T-helper 9 cell (primary cell): ENCODE results near the gene ZNF467.

ENCODE experiments used
- DNase-seq: peaks from one replicate; pipeline ENCODE4 v3.0.0-alpha.2; 2020

ZNF467 gene

GRCh38 chr7:149770728-149771636 lies 2.4 kb downstream of the ZNF467 start:
- DNase-seq = no peak

- DNase-seq = no peak
Measured at GRCh38 chr7:149769915-149770314, 3.5 kb downstream of the ZNF467 start.

GRCh38 chr7:149768931-149769330 lies 4.5 kb downstream of the ZNF467 start:
- DNase-seq = no peak

- DNase-seq = no peak
Measured at GRCh38 chr7:149767068-149767467, 6.3 kb downstream of the ZNF467 start.

- no peak for DNase-seq
Measured at GRCh38 chr7:149766135-149766675, 7.2 kb downstream of the ZNF467 start.

- DNase-seq = no peak
Measured at GRCh38 chr7:149765399-149766121, 7.8 kb downstream of the ZNF467 start.

- no peak for DNase-seq
Measured at GRCh38 chr7:149764481-149765398, 8.6 kb downstream of the ZNF467 start.

GRCh38 chr7:149763563-149764240 lies 9.7 kb downstream of the ZNF467 start:
- DNase-seq = no peak

GRCh38 chr7:149762610-149763009 lies 10.8 kb downstream of the ZNF467 start:
- DNase-seq = no peak

GRCh38 chr7:149762089-149762488 lies 11.3 kb downstream of the ZNF467 start:
- DNase-seq = no peak

- DNase-seq = no peak
Measured at GRCh38 chr7:149761307-149761706, 12.1 kb downstream of the ZNF467 start.

- no peak for DNase-seq
Measured at GRCh38 chr7:149760538-149760937, 12.8 kb downstream of the ZNF467 start.

GRCh38 chr7:149759093-149759860 lies 14.1 kb downstream of the ZNF467 start:
- DNase-seq = no peak

GRCh38 chr7:149753375-149754233 lies 19.8 kb downstream of the ZNF467 start:
- DNase-seq = no peak

- no peak for DNase-seq
Measured at GRCh38 chr7:149752646-149753045, 20.7 kb downstream of the ZNF467 start.

GRCh38 chr7:149751043-149751775 lies 22.2 kb downstream of the ZNF467 start:
- no peak for DNase-seq

GRCh38 chr7:149750122-149750845 lies 23.1 kb downstream of the ZNF467 start:
- no peak for DNase-seq

- DNase-seq = no peak
Measured at GRCh38 chr7:149748076-149748874, 25.1 kb downstream of the ZNF467 start.
